H9 (cell line): Measurements from ENCODE around the gene CCR3. TPM values are rescaled to one million over a fixed set of nuclear protein-coding genes. Genes with fewer than 3 reads are reported as not detected.

Experiments used
- DNase-seq: peaks from one replicate; pipeline ENCODE4 v3.0.0-alpha.2; 2017
- H2AFZ ChIP-seq: one replicate; pipeline ENCODE4 v1.6.1; 2013; ENCODE audit warnings: mild to moderate bottlenecking, low read length, control low read depth, moderate library complexity
- H2AK5ac ChIP-seq: 2 replicates; pipeline ENCODE4 v1.6.1; 2013; ENCODE audit warnings: low read length, control low read depth, mixed read lengths; ENCODE audit not compliant: insufficient read length
- H2BK120ac ChIP-seq: one replicate; pipeline ENCODE4 v1.6.1; 2013; ENCODE audit warnings: low read depth, mild to moderate bottlenecking, low read length, control low read depth, inconsistent platforms; ENCODE audit not compliant: poor library complexity, severe bottlenecking
- H2BK12ac ChIP-seq: 2 replicates; pipeline ENCODE4 v1.6.1; 2013; ENCODE audit warnings: low read length, control low read depth, mixed read lengths, low read depth; ENCODE audit not compliant: insufficient read length
- H2BK15ac ChIP-seq: 2 replicates; pipeline ENCODE4 v1.6.1; 2013; ENCODE audit warnings: low read depth, low read length, control low read depth
- H2BK20ac ChIP-seq: one replicate; pipeline ENCODE4 v1.6.1; 2013; ENCODE audit warnings: low read depth, mild to moderate bottlenecking, low read length, control low read depth, inconsistent platforms; ENCODE audit not compliant: poor library complexity, severe bottlenecking
- H2BK5ac ChIP-seq: 2 replicates; pipeline ENCODE4 v1.6.1; 2013; ENCODE audit warnings: low read length, control low read depth, mixed read lengths; ENCODE audit not compliant: insufficient read length
- H3K14ac ChIP-seq: 2 replicates; pipeline ENCODE4 v1.6.1; 2013; ENCODE audit warnings: low read length, control low read depth; ENCODE audit not compliant: insufficient read depth
- H3K18ac ChIP-seq: 2 replicates; pipeline ENCODE4 v1.6.1; 2013; ENCODE audit warnings: low read depth, mild to moderate bottlenecking, mixed read lengths, low read length, control low read depth; ENCODE audit not compliant: insufficient read length
- H3K23ac ChIP-seq: 2 replicates; pipeline ENCODE4 v1.6.1; 2013; ENCODE audit warnings: low read length, control low read depth, mixed read lengths, low read depth; ENCODE audit not compliant: insufficient read length
- H3K23me2 ChIP-seq: 2 replicates; pipeline ENCODE4 v1.6.1; 2013; ENCODE audit warnings: low read depth, mild to moderate bottlenecking, mixed read lengths, low read length, control low read depth; ENCODE audit not compliant: insufficient read length, poor library complexity, severe bottlenecking
- H3K27ac ChIP-seq: 2 replicates; pipeline ENCODE4 v1.5.1; 2013; ENCODE audit warnings: low read length, control low read depth, mixed read lengths, low read depth; ENCODE audit not compliant: insufficient read length
- H3K27me3 ChIP-seq: 2 replicates; pipeline ENCODE4 v1.6.1; 2013; ENCODE audit warnings: low read length, control low read depth, inconsistent platforms; ENCODE audit not compliant: insufficient read depth
- H3K4ac ChIP-seq: 2 replicates; pipeline ENCODE4 v1.6.1; 2013; ENCODE audit warnings: low read depth, mild to moderate bottlenecking, control low read depth, inconsistent platforms, low read length, moderate library complexity
- H3K4me1 ChIP-seq: 2 replicates; pipeline ENCODE4 v1.6.1; 2013; ENCODE audit warnings: low read length, control low read depth, inconsistent platforms; ENCODE audit not compliant: insufficient read depth
- H3K4me2 ChIP-seq: 2 replicates; pipeline ENCODE4 v1.6.1; 2013; ENCODE audit warnings: low read length, control low read depth, mixed read lengths; ENCODE audit not compliant: insufficient read length, insufficient read depth
- H3K56ac ChIP-seq: 2 replicates; pipeline ENCODE4 v1.6.1; 2013; ENCODE audit warnings: low read depth, mild to moderate bottlenecking, mixed read lengths, low read length, control low read depth; ENCODE audit not compliant: insufficient read length
- H3K79me1 ChIP-seq: 2 replicates; pipeline ENCODE4 v1.6.1; 2013; ENCODE audit warnings: low read depth, mild to moderate bottlenecking, moderate library complexity, low read length, control low read depth, inconsistent platforms; ENCODE audit not compliant: insufficient read depth, poor library complexity, severe bottlenecking
- H3K79me2 ChIP-seq: 2 replicates; pipeline ENCODE4 v1.6.1; 2013; ENCODE audit warnings: low read length, control low read depth, inconsistent platforms; ENCODE audit not compliant: insufficient read depth
- H3K9ac ChIP-seq: 2 replicates; pipeline ENCODE4 v1.6.1; 2013; ENCODE audit warnings: low read length, control low read depth, mixed read lengths; ENCODE audit not compliant: insufficient read length; ENCODE audit errors: extremely low read depth
- H3K9me3 ChIP-seq: one replicate; pipeline ENCODE4 v1.6.1; 2013; ENCODE audit warnings: low read depth, low read length, inconsistent platforms; ENCODE audit not compliant: control insufficient read depth
- H3T11ph ChIP-seq: one replicate; pipeline ENCODE4 v1.6.1; 2013; ENCODE audit warnings: mild to moderate bottlenecking, low read length, control low read depth, inconsistent platforms
- H4K20me1 ChIP-seq: one replicate; pipeline ENCODE4 v1.6.1; 2013; ENCODE audit not compliant: control insufficient read depth, insufficient read length, insufficient read depth
- H4K5ac ChIP-seq: 2 replicates; pipeline ENCODE4 v1.6.1; 2013; ENCODE audit warnings: low read depth, mild to moderate bottlenecking, mixed read lengths, low read length, control low read depth; ENCODE audit not compliant: insufficient read length
- H4K8ac ChIP-seq: replicated peaks from 2 replicates; pipeline ENCODE4 v1.6.1; 2013; ENCODE audit warnings: low read length, control low read depth, mixed read lengths, low read depth; ENCODE audit not compliant: insufficient read length
- H4K91ac ChIP-seq: 2 replicates; pipeline ENCODE4 v1.6.1; 2013; ENCODE audit warnings: low read depth, mild to moderate bottlenecking, moderate library complexity, mixed read lengths, low read length, control low read depth; ENCODE audit not compliant: insufficient read length
- H3K27ac Mint-ChIP-seq, 3 experiments: 2 replicates in 2 of 3; 3 replicates in 1 of 3; pipeline ENCODE4 v1.8.0; 2020 to 2021; ENCODE audit warnings: mixed read lengths in 3 of 3, mild to moderate bottlenecking in 1 of 3, moderate library complexity in 1 of 3
- H3K27me3 Mint-ChIP-seq: 2 replicates; pipeline ENCODE4 v1.8.0; 2021; ENCODE audit warnings: low read depth, mild to moderate bottlenecking, moderate library complexity, mixed read lengths
- H3K36me3 Mint-ChIP-seq, 3 experiments: 2 replicates in 2 of 3; 3 replicates in 1 of 3; pipeline ENCODE4 v1.8.0; 2020 to 2021; ENCODE audit warnings: low read depth in 3 of 3, mixed read lengths in 3 of 3; ENCODE audit not compliant: insufficient read depth in 1 of 3
- H3K4me1 Mint-ChIP-seq, 2 experiments: 2 replicates each; pipeline ENCODE4 v1.8.0; 2020; ENCODE audit warnings: mixed read lengths in 2 of 2
- H3K4me3 Mint-ChIP-seq, 2 experiments: 2 replicates in 1 of 2; 3 replicates in 1 of 2; pipeline ENCODE4 v1.8.0; 2020 to 2021; ENCODE audit warnings: mild to moderate bottlenecking in 2 of 2, mixed read lengths in 2 of 2, moderate library complexity in 1 of 2
- H3K9me3 Mint-ChIP-seq, 2 experiments: 2 replicates in 1 of 2; 3 replicates in 1 of 2; pipeline ENCODE4 v1.8.0; 2020; ENCODE audit warnings: mild to moderate bottlenecking in 2 of 2, mixed read lengths in 2 of 2, moderate library complexity in 1 of 2
- CTCF ChIP-seq: fragments of 200-600 bp; sonication (generic); conservative IDR thresholded peaks from 3 replicates; pipeline ENCODE4 v1.8.0; 2021; ENCODE audit warnings: antibody characterized with exemption, mild to moderate bottlenecking
- WGBS: extraction: QIAGEN DNeasy Blood & Tissue Kit; methylation state at CpG from one replicate; pipeline ENCODE4 v1.1.7; 2013; ENCODE audit warnings: missing lambda C conversion rate, low lambda C conversion rate, mixed read lengths; ENCODE audit not compliant: insufficient read length; ENCODE audit errors: extremely low coverage; 5-methylcytosine and 5-hydroxymethylcytosine counted together
- total RNA-seq: library from RNA; stranded (reverse); gene quantifications from 2 replicates; pipeline ENCODE4 v1.2.1, GENCODE V29; 2021

Gene CCR3
- total RNA-seq, 1 experiment from 2014 or later = not detected

GRCh38 chr3:46289551-46289950, 47.3 kb downstream of the CCR3 start:
- no peaks in the 10 kb centered on the region for H3K79me1 ChIP-seq
- H3K27ac Mint-ChIP-seq = no peak overlapping the region
- no peak overlapping the region for H3K4me2 ChIP-seq
- H2BK12ac ChIP-seq = no peak overlapping the region
- H2AK5ac ChIP-seq = no peak overlapping the region
- no peak overlapping the region for H3K4me3 Mint-ChIP-seq
- H4K91ac ChIP-seq = no peak overlapping the region
- no peaks in the 10 kb centered on the region for H4K20me1 ChIP-seq
- no peak for TF ChIP-seq CTCF
- no peaks in the 10 kb centered on the region for H3K23me2 ChIP-seq
- no peak overlapping the region for H3K18ac ChIP-seq
- no peak overlapping the region for H3K23ac ChIP-seq
- H2AFZ ChIP-seq = no peak overlapping the region
- H3K9me3 Mint-ChIP-seq = no peaks in the 10 kb centered on the region
- no peak overlapping the region for H3K27ac ChIP-seq
- H2BK20ac ChIP-seq = no peak overlapping the region
- H3K79me2 ChIP-seq = no peaks in the 10 kb centered on the region
- H4K8ac ChIP-seq = no peak overlapping the region
- H3K4ac ChIP-seq = no peak overlapping the region
- H2BK15ac ChIP-seq = no peak overlapping the region
- no peaks in the 10 kb centered on the region for H3K9me3 ChIP-seq
- no peak overlapping the region for H3K14ac ChIP-seq
- H3K27me3 ChIP-seq = no peaks in the 10 kb centered on the region
- no peak overlapping the region for H4K5ac ChIP-seq
- H3T11ph ChIP-seq = no peak overlapping the region
- WGBS = no CpG with 5 or more reads among the region's 1 CpG
- H3K4me1 Mint-ChIP-seq = no peaks in the 10 kb centered on the region
- no peak overlapping the region for H3K9ac ChIP-seq
- H2BK120ac ChIP-seq = no peak overlapping the region
- H3K56ac ChIP-seq = no peak overlapping the region
- H3K27me3 Mint-ChIP-seq = no peaks in the 10 kb centered on the region; the same call in 1 of the 2 replicates
- H2BK5ac ChIP-seq = no peak overlapping the region
- no peaks in the 10 kb centered on the region for H3K4me1 ChIP-seq
- H3K36me3 Mint-ChIP-seq = no peaks in the 10 kb centered on the region
- no peak for DNase-seq
